MM.1S (cell line): ENCODE data around the gene CCDC18.
"Not testable (repeated sequence)": the region's sequence is repeated elsewhere in the genome, so short reads cannot be mapped to it uniquely, and the experiment has no call there.

Source experiments
- DNase-seq: peaks from one replicate; pipeline ENCODE4 v3.0.0-alpha.2; 2015
- H2AFZ ChIP-seq: fragments of 300-600 bp; sonication (generic); 2 replicates; pipeline ENCODE4 v1.6.0; 2016; ENCODE audit warnings: antibody characterized with exemption, low read length
- H3F3A ChIP-seq: fragments of 300-600 bp; sonication (generic); 2 replicates; pipeline ENCODE4 v1.6.1; 2016; ENCODE audit warnings: mild to moderate bottlenecking, antibody characterized with exemption, low read length, moderate library complexity, mixed read lengths; ENCODE audit not compliant: insufficient read depth
- H3K27ac ChIP-seq: fragments of 300-600 bp; sonication (generic); 2 replicates; pipeline ENCODE4 v1.5.1; 2016; ENCODE audit warnings: mild to moderate bottlenecking, low read length
- H3K27me3 ChIP-seq: fragments of 300-600 bp; sonication (generic); replicated peaks from 2 replicates; pipeline ENCODE4 v1.6.0; 2016; ENCODE audit warnings: low read length; ENCODE audit not compliant: insufficient read depth
- H3K36me3 ChIP-seq: fragments of 300-600 bp; sonication (generic); replicated peaks from 2 replicates; pipeline ENCODE4 v1.6.1; 2016; ENCODE audit warnings: mild to moderate bottlenecking, low read length, mixed read lengths; ENCODE audit not compliant: insufficient read depth
- H3K4me1 ChIP-seq: fragments of 300-600 bp; sonication (generic); 2 replicates; pipeline ENCODE4 v1.6.1; 2016; ENCODE audit warnings: low read length, mixed read lengths
- H3K4me2 ChIP-seq: fragments of 300-600 bp; sonication (generic); 2 replicates; pipeline ENCODE4 v1.6.0; 2016; ENCODE audit warnings: low read depth, low read length
- H3K4me3 ChIP-seq: fragments of 300-600 bp; sonication (generic); 2 replicates; pipeline ENCODE4 v1.5.1; 2016; ENCODE audit warnings: low read length, mixed read lengths
- H3K79me2 ChIP-seq: fragments of 300-600 bp; sonication (generic); 2 replicates; pipeline ENCODE4 v1.6.1; 2016; ENCODE audit warnings: mixed run types, low read length, mixed read lengths
- H3K9ac ChIP-seq: fragments of 300-600 bp; sonication (generic); 2 replicates; pipeline ENCODE4 v1.6.1; 2016; ENCODE audit warnings: low read length, mixed read lengths
- H3K9me2 ChIP-seq: fragments of 300-600 bp; sonication (generic); replicated peaks from 2 replicates; pipeline ENCODE4 v1.6.1; 2016; ENCODE audit warnings: mild to moderate bottlenecking, low read length, mixed read lengths; ENCODE audit not compliant: insufficient read depth
- H3K9me3 ChIP-seq: fragments of 300-600 bp; sonication (generic); replicated peaks from 2 replicates; pipeline ENCODE4 v1.6.1; 2016; ENCODE audit warnings: mild to moderate bottlenecking, low read length, mixed read lengths; ENCODE audit not compliant: insufficient read depth
- H4K20me1 ChIP-seq: fragments of 300-600 bp; sonication (generic); 2 replicates; pipeline ENCODE4 v1.6.1; 2016; ENCODE audit warnings: mild to moderate bottlenecking, low read length, moderate library complexity, mixed read lengths; ENCODE audit not compliant: insufficient read depth
- CTCF ChIP-seq: fragments of 300-600 bp; sonication (generic); IDR thresholded peaks from 2 replicates; pipeline ENCODE4 v1.5.1; 2016; ENCODE audit warnings: antibody characterized with exemption, low read length, mixed read lengths
- EZH2 ChIP-seq: fragments of 300-600 bp; sonication (generic); optimal IDR thresholded peaks from 2 replicates; pipeline ENCODE3; 2017; ENCODE audit warnings: low read depth, mild to moderate bottlenecking, antibody characterized with exemption, low read length, mixed read lengths
- EZH2phosphoT487 ChIP-seq: fragments of 300-600 bp; sonication (generic); IDR thresholded peaks from 2 replicates; pipeline ENCODE4 v1.6.1; 2018; ENCODE audit warnings: antibody characterized with exemption, low read length

CCDC18 gene

GRCh38 chr1:93238425-93238824, 57.9 kb downstream of the CCDC18 start:
- no peaks in the 10 kb centered on the region for H3F3A ChIP-seq

GRCh38 chr1:93239863-93240262, 59.3 kb downstream of the CCDC18 start:
- no peaks in the 10 kb centered on the region for H4K20me1 ChIP-seq
- H3K9me2 ChIP-seq: no peaks in the 10 kb centered on the region
- no peak overlapping the region for H2AFZ ChIP-seq
- DNase-seq: no peak
- H3K4me1 ChIP-seq: no peaks in the 10 kb centered on the region
- H3K27me3 ChIP-seq: no peaks in the 10 kb centered on the region
- no peak for TF ChIP-seq EZH2
- TF ChIP-seq CTCF: no peak
- TF ChIP-seq EZH2phosphoT487: no peak
- H3F3A ChIP-seq: no peaks in the 10 kb centered on the region
- H3K4me3 ChIP-seq: no peak overlapping the region
- no peak overlapping the region for H3K27ac ChIP-seq
- H3K36me3 ChIP-seq: no peaks in the 10 kb centered on the region
- H3K4me2 ChIP-seq: no peak overlapping the region
- no peaks in the 10 kb centered on the region for H3K9me3 ChIP-seq
- no peaks in the 10 kb centered on the region for H3K79me2 ChIP-seq
- no peak overlapping the region for H3K9ac ChIP-seq

More at GRCh38 chr1:93238425-93238824, 57.9 kb downstream of the CCDC18 start:
- Histone ChIP-seq H3K9me3 (no peaks in the 10 kb centered on the region), H4K20me1 (no peaks in the 10 kb centered on the region), H2AFZ (no peak overlapping the region), H3K27me3 (no peaks in the 10 kb centered on the region), H3K79me2 (no peaks in the 10 kb centered on the region), H3K36me3 (no peaks in the 10 kb centered on the region), H3K9me2 (no peaks in the 10 kb centered on the region), H3K4me1 (no peaks in the 10 kb centered on the region), H3K9ac (no peak overlapping the region), H3K4me3 (no peak overlapping the region), H3K27ac (no peak overlapping the region), H3K4me2 (no peak overlapping the region)
- DNase-seq: no peak
- TF ChIP-seq EZH2phosphoT487 (no peak), CTCF (no peak), EZH2 (no peak)

- not testable (repeated sequence) for H3F3A ChIP-seq, H4K20me1 ChIP-seq, H3K9me3 ChIP-seq, H3K36me3 ChIP-seq, H3K4me3 ChIP-seq, H3K4me2 ChIP-seq, H3K27ac ChIP-seq, H3K79me2 ChIP-seq, H3K4me1 ChIP-seq, H3K9ac ChIP-seq, H3K27me3 ChIP-seq, H2AFZ ChIP-seq, H3K9me2 ChIP-seq, DNase-seq
Observed at GRCh38 chr1:93243233-93243632, 62.7 kb downstream of the CCDC18 start.

GRCh38 chr1:93244298-93245069, 64.0 kb downstream of the CCDC18 start:
- Histone ChIP-seq H3F3A (no peaks in the 10 kb centered on the region), H3K9me3 (no peaks in the 10 kb centered on the region), H2AFZ (no peak overlapping the region), H4K20me1 (no peaks in the 10 kb centered on the region), H3K27ac (no peak overlapping the region), H3K9me2 (no peaks in the 10 kb centered on the region), H3K36me3 (no peaks in the 10 kb centered on the region), H3K4me3 (no peak overlapping the region), H3K9ac (no peak overlapping the region), H3K79me2 (no peaks in the 10 kb centered on the region), H3K4me1 (no peaks in the 10 kb centered on the region), H3K4me2 (no peak overlapping the region), H3K27me3 (no peaks in the 10 kb centered on the region)
- TF ChIP-seq EZH2 (no peak), EZH2phosphoT487 (no peak), CTCF (no peak)
- DNase-seq: no peak
